K562 (cell line): Measurements from ENCODE around the gene MYLK4. TPM values are rescaled to one million over a fixed set of nuclear protein-coding genes. Genes with fewer than 3 reads are reported as not detected.

Experiments
- ATAC-seq: fragments of 200-7000 bp; cut with Tn5 transposase; 3 replicates; pipeline ENCODE4 v1.9.1; 2020; ENCODE audit warnings: moderate library complexity
- BruUV-seq: library from RNA; stranded (reverse); fragments of 400-500 nt; replicated peaks from 2 replicates; lab custom pipeline; 2021; lab: Mats Ljungman, UMichigan
- CTCF ChIA-PET: fragments of 300-600 bp; formaldehyde crosslinking; extraction: SDS; loops from one replicate; lab custom pipeline; 2021; ENCODE audit warnings: low intra/inter-chr PET ratio; lab: Yijun Ruan, JAX
- POLR2A ChIA-PET: fragments of 300-600, 350-650 bp; sonication (Branson Sonifier 250); formaldehyde crosslinking; extraction: SDS; loops from one replicate; lab custom pipeline; 2021; ENCODE audit warnings: antibody characterized with exemption, inconsistent platforms; lab: Yijun Ruan, JAX
- DNase-seq, 4 experiments: peaks; one replicate each; pipeline versions ENCODE4 v3.0.0 to v3.0.0-alpha.2; 2011 to 2018; ENCODE audit warnings: low spot score in 3 of 4, mixed read lengths in 3 of 4; ENCODE audit errors: extremely low read depth in 1 of 4
- FAIRE-seq: peaks from 2 replicates; lab custom pipeline; 2011; peaks lifted over from hg19 to GRCh38; lab: Jason Lieb, UNC
- H2AFZ ChIP-seq: 2 replicates; pipeline ENCODE4 v1.6.0; 2011; ENCODE audit warnings: low read depth, low read length, control low read depth, inconsistent platforms
- H3K27ac ChIP-seq: fragments of 200-600 bp; 3 replicates; pipeline ENCODE4 v1.8.0; 2011; ENCODE audit warnings: low read depth, mild to moderate bottlenecking, control low read depth, inconsistent platforms, low read length, moderate library complexity, mixed read lengths; ENCODE audit errors: extremely low read depth
- H3K27me3 ChIP-seq, 2 experiments: fragments of 300-600 bp in 1 of 2; 2 replicates in 1 of 2; 3 replicates in 1 of 2; pipeline versions ENCODE4 v1.6.0 to v1.8.0; 2011; ENCODE audit warnings: inconsistent platforms in 2 of 2, low read length in 2 of 2, mild to moderate bottlenecking in 1 of 2, mixed read lengths in 1 of 2, moderate library complexity in 1 of 2; ENCODE audit not compliant: control insufficient read depth in 2 of 2, insufficient read depth in 2 of 2
- H3K36me3 ChIP-seq: fragments of 300-600 bp; 3 replicates; pipeline ENCODE4 v1.8.0; 2011; ENCODE audit warnings: mild to moderate bottlenecking, low read length, inconsistent platforms; ENCODE audit not compliant: control insufficient read depth, insufficient read depth
- H3K4me1 ChIP-seq, 2 experiments: fragments of 200-600 bp in 1 of 2; replicated peaks in 1 of 2; 2 replicates in 1 of 2; 3 replicates in 1 of 2; pipeline versions ENCODE4 v1.5.1 to v1.8.0; 2011; ENCODE audit warnings: inconsistent platforms in 2 of 2, low read length in 2 of 2, mild to moderate bottlenecking in 1 of 2, mixed read lengths in 1 of 2, moderate library complexity in 1 of 2; ENCODE audit not compliant: control insufficient read depth in 2 of 2, insufficient read depth in 2 of 2
- H3K4me2 ChIP-seq: 2 replicates; pipeline ENCODE4 v1.6.1; 2011; ENCODE audit warnings: low read length, control low read depth, inconsistent platforms, mixed read lengths; ENCODE audit not compliant: insufficient read depth
- H3K4me3 ChIP-seq: fragments of 200-600 bp; sonication (generic), shearing (Covaris generic); 2 replicates; pipeline ENCODE4 v1.5.1; 2016; ENCODE audit warnings: control low read depth, inconsistent platforms
- H3K79me2 ChIP-seq: fragments of 200-600 bp; 3 replicates; pipeline ENCODE4 v1.8.0; 2011; ENCODE audit warnings: low read length, inconsistent platforms; ENCODE audit not compliant: control insufficient read depth, insufficient read depth
- H3K9ac ChIP-seq, 2 experiments: 2 replicates each; pipeline versions ENCODE4 v1.6.0 to v1.6.1; 2011; ENCODE audit warnings: low read depth in 2 of 2, low read length in 2 of 2, control low read depth in 1 of 2, inconsistent platforms in 1 of 2, mild to moderate bottlenecking in 1 of 2, mixed read lengths in 1 of 2; ENCODE audit not compliant: insufficient read depth in 1 of 2
- H3K9me1 ChIP-seq: one replicate; pipeline ENCODE4 v1.6.0; 2011; ENCODE audit warnings: inconsistent platforms, mild to moderate bottlenecking, low read length, moderate library complexity; ENCODE audit not compliant: control insufficient read depth, insufficient read depth
- H3K9me3 ChIP-seq: replicated peaks from 2 replicates; pipeline ENCODE4 v1.5.1; 2011; ENCODE audit warnings: low read depth, low read length, inconsistent platforms; ENCODE audit not compliant: control insufficient read depth, insufficient read depth
- H4K20me1 ChIP-seq: replicated peaks from 2 replicates; pipeline ENCODE4 v1.6.1; 2011; ENCODE audit warnings: low read length, inconsistent platforms, mixed read lengths; ENCODE audit not compliant: control insufficient read depth, insufficient read depth
- HNRNPH1 ChIP-seq: fragments of 200-400 bp; formaldehyde crosslinking; optimal IDR thresholded peaks from 2 replicates; pipeline ENCODE3; 2017; ENCODE audit warnings: low read depth, mild to moderate bottlenecking, low read length, moderate library complexity
- MTA3 ChIP-seq: fragments of 450-650 bp; formaldehyde crosslinking; IDR thresholded peaks from 2 replicates; pipeline ENCODE4 v1.6.1; 2017; ENCODE audit warnings: mild to moderate bottlenecking, borderline replicate concordance
- OTX1 ChIP-seq: fragments of 450-650 bp; formaldehyde crosslinking; IDR thresholded peaks from 2 replicates; pipeline ENCODE4 v1.4.0; 2022; ENCODE audit warnings: mild to moderate bottlenecking
- TEAD1 ChIP-seq, 2 experiments: fragments of 450-650 bp in 1 of 2; sonication (generic) in 1 of 2; formaldehyde crosslinking; IDR thresholded peaks; 2 replicates each; pipeline versions ENCODE4 v1.4.0 to v1.8.0; 2020 to 2022; ENCODE audit warnings: mild to moderate bottlenecking in 2 of 2, missing genetic modification reagents in 1 of 2
- TEAD4 ChIP-seq, 2 experiments: sonication (generic) in 1 of 2; formaldehyde crosslinking in 1 of 2; IDR thresholded peaks; 2 replicates each; pipeline versions ENCODE4 v1.6.1 to v1.8.0; 2012 to 2022; ENCODE audit warnings: borderline replicate concordance in 1 of 2, inconsistent platforms in 1 of 2, low read length in 1 of 2, mild to moderate bottlenecking in 1 of 2, missing genetic modification reagents in 1 of 2
- TRIM24 ChIP-seq, 2 experiments: fragments of 450-650 bp; IDR thresholded peaks; 2 replicates each; pipeline ENCODE4 v1.6.1; 2016
- ZNF311 ChIP-seq: fragments of 250-450 bp; sonication (Bioruptor Pico); IDR thresholded peaks from 2 replicates; pipeline ENCODE4 v1.4.0; 2020; ENCODE audit warnings: mild to moderate bottlenecking, moderate library complexity
- ZNF609 ChIP-seq: sonication (generic); formaldehyde crosslinking; IDR thresholded peaks from 2 replicates; pipeline ENCODE4 v1.8.1; 2023; ENCODE audit warnings: missing genetic modification reagents, mild to moderate bottlenecking, borderline replicate concordance
- ZNF830 ChIP-seq: fragments of 250-450 bp; sonication (Bioruptor Pico); IDR thresholded peaks from 2 replicates; pipeline ENCODE4 v1.5.0; 2021; ENCODE audit warnings: mild to moderate bottlenecking
- WGBS: fragments of 100-300 bp; shearing (Covaris generic); methylation state at CpG from one replicate; pipeline ENCODE4 v1.1.6; 2016; ENCODE audit warnings: low coverage, mixed read lengths; ENCODE audit not compliant: insufficient coverage; ENCODE audit errors: missing lambda C conversion rate; 5-methylcytosine and 5-hydroxymethylcytosine counted together
- in situ Hi-C: fragments of 300-500 bp; cut with MboI; formaldehyde crosslinking; loops from 4 replicates; pipeline ENCODE4 v1.15.0; 2018; ENCODE audit warnings: inconsistent platforms, mixed read lengths
- intact Hi-C: fragments of 100-400 bp; cut with micrococcal nuclease; formaldehyde crosslinking; loops from 2 replicates; pipeline ENCODE4 v1.14.2; 2022
- polyA plus RNA-seq, 8 experiments: library from polyadenylated mRNA; depleted of rRNA in 4 of 8; stranded (reverse) in 5 of 8; unstranded in 3 of 8; fragments of >200 nt; fragmentation: Nextera tagmentation in 2 of 8; fragmentation: Illumina TruSeq in 1 of 8; extraction: Ambion mirVana in 2 of 8; extraction: Trizol in 1 of 8; gene quantifications; 2 replicates each; pipeline versions ENCODE4 v1.2.1 to v1.2.3, GENCODE V29; 2011 to 2014; ENCODE audit warnings: inconsistent platforms in 1 of 8, missing spikeins in 1 of 8
- total RNA-seq, 7 experiments: library from RNA; depleted of rRNA in 6 of 7; stranded (reverse); fragments of >200 nt in 6 of 7; fragmentation: Illumina TruSeq in 2 of 7; extraction: Trizol in 2 of 7; gene quantifications; 2 replicates each; pipeline versions ENCODE4 v1.2.1 to v1.2.3, GENCODE V29; 2011 to 2021; ENCODE audit warnings: low replicate concordance in 1 of 7
- TF ChIP-seq, protein P1 (sequence below): fragments of 250-450 bp; sonication (Bioruptor Pico); IDR thresholded peaks from 2 replicates; pipeline ENCODE4 v1.4.0; 2020

The MYLK4 gene
- total and polyA plus RNA-seq, 9 of the 15 experiments (the other 6 are each of a cell fraction or from before 2014, with no cell fraction given): 0.01 to 0.15 (median 0.06) TPM

- Histone ChIP-seq H2AFZ (no peak overlapping the region), H3K4me2 (no peak overlapping the region), H3K36me3 (no peaks in the 10 kb centered on the region; the same call in 2 of the 3 replicates), H3K9ac (no peak overlapping the region), H3K27me3 (no peaks in the 10 kb centered on the region), H3K4me1 (peaks cover 2 to 13% of the 10 kb centered on the region in 2 experiments), H3K9me1 (no peaks in the 10 kb centered on the region), H3K79me2 (no peaks in the 10 kb centered on the region), H3K4me3 (no peak overlapping the region), H3K9me3 (0 out of 2 replicates have a peak, but pooled peaks cover 4% of the 10 kb centered on the region), H3K27ac (no peak overlapping the region), H4K20me1 (no peaks in the 10 kb centered on the region)
- no peak for ATAC-seq
- no peak for FAIRE-seq
- no peak for DNase-seq
- intact Hi-C loops: loop anchor here (5.0 kb wide), 2 partner anchors 57 to 118 kb away; no protein-coding TSS in a partner anchor
- no TSS peak for BruUV-seq
- POLR2A ChIA-PET: interaction anchor here (1.5 kb wide), 1 partner anchor 11 kb away, joined by 4 read pairs; no protein-coding TSS in a partner anchor
- in situ Hi-C loops: no loop called here
- CTCF ChIA-PET: no interaction called here
- 61% methylated on average over 5 of the region's 5 CpGs for WGBS
- TF ChIP-seq ZNF609 (no peak), TRIM24 (IDR thresholded peaks at IDR 0.05) (peak in 1 of 2 experiments; percentile 78; a peak in 2 of 4 replicates), ZNF830 (CRISPR knock-in tag) (no peak), TEAD4 (IDR thresholded peaks at IDR 0.05; ENCODE audit: low read length) (no peak), TEAD4 (CRISPR knock-in tag; IDR thresholded peaks at IDR 0.05; ENCODE audit: borderline replicate concordance) (no peak), ZNF311 (CRISPR knock-in tag) (no peak), HNRNPH1 (no peak), OTX1 (CRISPR knock-in tag) (no peak), TEAD1 (CRISPR knock-in tag; IDR thresholded peaks at IDR 0.05) (no peak), MTA3 (no peak)
- TF ChIP-seq, protein P1, sequence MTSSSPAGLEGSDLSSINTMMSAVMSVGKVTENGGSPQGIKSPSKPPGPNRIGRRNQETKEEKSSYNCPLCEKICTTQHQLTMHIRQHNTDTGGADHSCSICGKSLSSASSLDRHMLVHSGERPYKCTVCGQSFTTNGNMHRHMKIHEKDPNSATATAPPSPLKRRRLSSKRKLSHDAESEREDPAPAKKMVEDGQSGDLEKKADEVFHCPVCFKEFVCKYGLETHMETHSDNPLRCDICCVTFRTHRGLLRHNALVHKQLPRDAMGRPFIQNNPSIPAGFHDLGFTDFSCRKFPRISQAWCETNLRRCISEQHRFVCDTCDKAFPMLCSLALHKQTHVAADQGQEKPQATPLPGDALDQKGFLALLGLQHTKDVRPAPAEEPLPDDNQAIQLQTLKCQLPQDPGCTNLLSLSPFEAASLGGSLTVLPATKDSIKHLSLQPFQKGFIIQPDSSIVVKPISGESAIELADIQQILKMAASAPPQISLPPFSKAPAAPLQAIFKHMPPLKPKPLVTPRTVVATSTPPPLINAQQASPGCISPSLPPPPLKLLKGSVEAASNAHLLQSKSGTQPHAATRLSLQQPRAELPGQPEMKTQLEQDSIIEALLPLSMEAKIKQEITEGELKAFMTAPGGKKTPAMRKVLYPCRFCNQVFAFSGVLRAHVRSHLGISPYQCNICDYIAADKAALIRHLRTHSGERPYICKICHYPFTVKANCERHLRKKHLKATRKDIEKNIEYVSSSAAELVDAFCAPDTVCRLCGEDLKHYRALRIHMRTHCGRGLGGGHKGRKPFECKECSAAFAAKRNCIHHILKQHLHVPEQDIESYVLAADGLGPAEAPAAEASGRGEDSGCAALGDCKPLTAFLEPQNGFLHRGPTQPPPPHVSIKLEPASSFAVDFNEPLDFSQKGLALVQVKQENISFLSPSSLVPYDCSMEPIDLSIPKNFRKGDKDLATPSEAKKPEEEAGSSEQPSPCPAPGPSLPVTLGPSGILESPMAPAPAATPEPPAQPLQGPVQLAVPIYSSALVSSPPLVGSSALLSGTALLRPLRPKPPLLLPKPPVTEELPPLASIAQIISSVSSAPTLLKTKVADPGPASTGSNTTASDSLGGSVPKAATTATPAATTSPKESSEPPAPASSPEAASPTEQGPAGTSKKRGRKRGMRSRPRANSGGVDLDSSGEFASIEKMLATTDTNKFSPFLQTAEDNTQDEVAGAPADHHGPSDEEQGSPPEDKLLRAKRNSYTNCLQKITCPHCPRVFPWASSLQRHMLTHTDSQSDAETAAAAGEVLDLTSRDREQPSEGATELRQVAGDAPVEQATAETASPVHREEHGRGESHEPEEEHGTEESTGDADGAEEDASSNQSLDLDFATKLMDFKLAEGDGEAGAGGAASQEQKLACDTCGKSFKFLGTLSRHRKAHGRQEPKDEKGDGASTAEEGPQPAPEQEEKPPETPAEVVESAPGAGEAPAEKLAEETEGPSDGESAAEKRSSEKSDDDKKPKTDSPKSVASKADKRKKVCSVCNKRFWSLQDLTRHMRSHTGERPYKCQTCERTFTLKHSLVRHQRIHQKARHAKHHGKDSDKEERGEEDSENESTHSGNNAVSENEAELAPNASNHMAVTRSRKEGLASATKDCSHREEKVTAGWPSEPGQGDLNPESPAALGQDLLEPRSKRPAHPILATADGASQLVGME: no peak
These were observed 43.5 kb upstream of the MYLK4 start for GRCh38 chr6:2794171-2794730.
